ENCODE measurements around the gene KASH5. TPM values are rescaled to one million over a fixed set of nuclear protein-coding genes. Genes with fewer than 3 reads are reported as not detected.

Gene KASH5, protein sequence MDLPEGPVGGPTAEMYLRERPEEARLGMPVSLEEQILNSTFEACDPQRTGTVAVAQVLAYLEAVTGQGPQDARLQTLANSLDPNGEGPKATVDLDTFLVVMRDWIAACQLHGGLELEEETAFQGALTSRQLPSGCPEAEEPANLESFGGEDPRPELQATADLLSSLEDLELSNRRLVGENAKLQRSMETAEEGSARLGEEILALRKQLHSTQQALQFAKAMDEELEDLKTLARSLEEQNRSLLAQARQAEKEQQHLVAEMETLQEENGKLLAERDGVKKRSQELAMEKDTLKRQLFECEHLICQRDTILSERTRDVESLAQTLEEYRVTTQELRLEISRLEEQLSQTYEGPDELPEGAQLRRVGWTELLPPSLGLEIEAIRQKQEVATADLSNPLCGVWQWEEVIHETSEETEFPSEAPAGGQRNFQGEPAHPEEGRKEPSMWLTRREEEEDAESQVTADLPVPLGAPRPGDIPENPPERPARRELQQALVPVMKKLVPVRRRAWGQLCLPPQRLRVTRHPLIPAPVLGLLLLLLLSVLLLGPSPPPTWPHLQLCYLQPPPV
- not detected in 2 replicates for total RNA-seq (2014; rRNA removed; shearing (Covaris generic))

DNA sequence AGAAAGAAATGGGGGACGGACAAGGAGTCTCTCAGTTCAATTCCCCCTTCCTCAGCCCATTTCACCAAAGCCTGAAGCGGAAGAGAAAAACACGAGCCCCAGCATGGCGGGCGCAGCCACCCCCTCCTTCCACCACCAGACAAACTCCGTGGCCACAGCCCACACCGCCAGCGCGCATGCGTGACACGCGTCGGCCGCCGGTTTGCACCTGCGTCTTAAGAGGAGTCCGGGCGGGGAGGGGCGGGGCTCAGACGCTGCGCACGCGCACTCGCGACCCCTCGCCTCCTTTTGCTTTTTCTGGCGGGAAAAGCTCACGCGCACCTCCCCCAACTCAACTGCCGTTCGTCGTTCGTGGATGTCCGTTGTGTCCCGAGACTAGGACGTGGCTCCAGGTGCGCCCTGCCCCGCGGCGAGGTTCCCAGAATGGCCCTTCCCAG, at the start of gene KASH5:
TSS of gene KASH5 (plus strand) at position 314 of the 437 bp plus-strand sequence. CDS start 2,635 bp downstream, outside the sequence.
- DNase-seq (ENCODE audit: low read depth), result no peak

DNA sequence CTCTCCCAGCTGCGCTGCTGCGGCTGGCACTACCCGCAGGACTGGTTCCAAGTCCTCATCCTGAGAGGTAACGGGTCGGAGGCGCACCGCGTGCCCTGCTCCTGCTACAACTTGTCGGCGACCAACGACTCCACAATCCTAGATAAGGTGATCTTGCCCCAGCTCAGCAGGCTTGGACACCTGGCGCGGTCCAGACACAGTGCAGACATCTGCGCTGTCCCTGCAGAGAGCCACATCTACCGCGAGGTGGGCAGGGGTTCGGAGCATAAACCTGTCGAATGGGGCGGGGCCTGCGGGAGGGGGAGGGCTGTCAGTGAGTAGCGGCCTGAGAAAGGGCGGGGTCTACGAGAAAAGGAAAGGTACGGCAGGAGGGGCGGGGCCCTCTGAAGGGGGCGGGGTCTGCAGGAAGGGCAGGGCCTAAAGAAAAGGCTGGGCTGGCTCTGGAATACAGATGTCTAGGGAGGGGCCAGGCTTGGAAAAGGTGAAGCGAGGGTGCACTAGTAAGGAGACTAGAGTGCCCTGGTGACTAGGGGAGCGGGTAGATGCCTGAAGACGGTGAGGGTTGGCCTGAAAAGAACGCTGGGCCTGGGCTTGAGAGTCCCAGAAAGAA, 49.3 kb upstream of the KASH5 start:
- DNase-seq (ENCODE audit: low read depth), result no peak

- DNase-seq (ENCODE audit: low read depth), result peak; percentile 75
Measured at GRCh38 chr19:49339301-49340068, 48.6 kb upstream of the KASH5 start.

DNA sequence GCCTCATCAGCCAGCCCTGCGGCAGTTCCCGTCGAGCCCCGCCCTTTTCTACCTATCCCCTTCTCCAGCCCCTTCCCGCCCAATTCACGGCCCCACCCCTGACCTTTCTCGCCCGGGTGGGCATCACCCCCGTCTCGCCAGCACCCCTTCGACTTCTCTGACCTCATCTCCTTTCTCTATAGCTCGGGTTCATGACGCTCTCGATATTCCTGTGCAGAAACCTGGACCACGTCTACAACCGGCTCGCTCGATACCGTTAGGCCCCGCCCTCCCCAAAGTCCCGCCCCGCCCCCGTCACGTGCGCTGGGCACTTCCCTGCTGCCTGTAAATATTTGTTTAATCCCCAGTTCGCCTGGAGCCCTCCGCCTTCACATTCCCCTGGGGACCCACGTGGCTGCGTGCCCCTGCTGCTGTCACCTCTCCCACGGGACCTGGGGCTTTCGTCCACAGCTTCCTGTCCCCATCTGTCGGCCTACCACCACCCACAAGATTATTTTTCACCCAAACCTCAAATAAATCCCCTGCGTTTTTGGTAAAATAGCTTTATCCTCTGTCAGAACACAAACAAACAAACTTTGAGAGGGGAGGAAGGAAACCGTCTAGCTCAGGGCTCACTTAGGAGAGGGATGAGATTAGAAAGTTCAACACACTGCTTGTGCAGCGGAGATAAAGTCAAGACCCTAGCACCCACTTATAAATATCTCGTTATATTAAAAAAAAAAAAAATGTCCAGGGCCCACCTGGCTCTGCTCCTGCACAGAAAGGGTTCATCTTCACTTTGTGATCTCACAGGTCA, 47.8 kb upstream of the KASH5 start:
- DNase-seq (ENCODE audit: low read depth), result peak; percentile 12

GRCh38 chr19:49340865-49341718, 47.0 kb upstream of the KASH5 start:
- DNase-seq (ENCODE audit: low read depth), result no peak

- DNase-seq (ENCODE audit: low read depth), result no peak
Measured at GRCh38 chr19:49342291-49342721, 45.7 kb upstream of the KASH5 start.

DNA sequence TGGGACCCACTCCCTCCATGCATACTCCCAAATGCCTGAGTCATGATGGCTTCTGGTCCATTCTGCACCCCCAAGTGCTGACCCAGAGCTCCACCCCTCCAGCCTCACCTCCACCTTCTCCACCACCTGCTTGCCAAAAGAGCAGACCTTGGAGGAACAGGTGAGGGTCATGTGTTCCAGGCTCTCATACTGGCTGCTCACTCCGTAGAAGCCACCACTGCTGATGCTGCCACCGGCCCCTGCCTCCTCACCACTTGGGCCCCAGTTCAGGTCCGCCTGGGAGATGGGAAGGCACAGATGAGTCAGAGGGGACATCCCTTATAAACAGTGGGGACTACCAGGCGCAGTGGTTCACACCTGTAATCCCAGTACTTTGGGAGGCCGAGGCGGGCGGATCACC, 44.9 kb upstream of the KASH5 start:
- DNase-seq (ENCODE audit: low read depth), result no peak

DNA sequence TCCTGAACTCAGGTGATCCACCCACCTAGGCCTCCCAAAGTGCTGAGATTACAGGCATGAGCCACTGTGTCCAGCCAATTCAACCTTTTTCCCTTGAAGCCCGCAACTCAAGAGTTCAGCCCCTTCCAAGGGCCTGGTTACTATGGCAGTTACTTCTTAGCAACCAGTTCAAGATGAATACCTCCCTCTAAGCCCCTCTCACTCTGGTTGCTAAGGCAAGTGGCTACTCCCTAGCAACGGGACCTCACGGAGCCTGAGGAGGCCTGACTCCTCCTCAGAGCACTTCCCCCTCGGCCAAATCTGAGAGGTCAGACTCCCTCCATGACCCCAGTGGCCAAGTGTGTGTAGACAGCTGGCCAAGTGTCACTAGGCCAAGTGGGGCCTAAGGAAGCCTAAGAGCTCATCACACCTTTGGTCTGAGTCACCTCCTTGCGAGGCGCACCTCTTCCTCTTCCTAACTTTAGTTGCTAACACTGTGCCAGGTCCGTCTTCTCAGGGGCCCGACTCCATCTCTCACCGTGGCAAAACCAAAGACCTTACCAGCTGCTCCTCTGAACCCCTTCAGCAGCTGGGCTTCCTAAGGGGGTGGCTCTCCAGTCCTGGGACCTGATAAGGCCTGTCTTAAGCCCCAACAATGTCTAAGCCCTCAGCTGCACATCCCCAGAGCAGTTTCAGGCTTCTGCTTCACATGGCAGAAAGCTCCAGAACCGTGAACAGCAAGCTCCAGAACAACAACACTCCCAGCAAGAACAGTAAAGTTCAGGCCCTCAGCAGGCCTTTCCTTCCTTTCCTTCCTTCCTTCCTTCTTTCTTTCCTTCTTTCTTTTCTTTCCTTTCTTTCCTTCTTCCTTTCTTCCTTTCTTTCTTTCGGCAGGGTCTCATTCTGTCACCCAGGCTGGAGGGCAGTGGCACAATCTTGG, 43.3 kb upstream of the KASH5 start:
- no peak for DNase-seq (ENCODE audit: low read depth)

GRCh38 chr19:49347191-49347590, 40.9 kb upstream of the KASH5 start:
- no peak for DNase-seq (ENCODE audit: low read depth)

DNA sequence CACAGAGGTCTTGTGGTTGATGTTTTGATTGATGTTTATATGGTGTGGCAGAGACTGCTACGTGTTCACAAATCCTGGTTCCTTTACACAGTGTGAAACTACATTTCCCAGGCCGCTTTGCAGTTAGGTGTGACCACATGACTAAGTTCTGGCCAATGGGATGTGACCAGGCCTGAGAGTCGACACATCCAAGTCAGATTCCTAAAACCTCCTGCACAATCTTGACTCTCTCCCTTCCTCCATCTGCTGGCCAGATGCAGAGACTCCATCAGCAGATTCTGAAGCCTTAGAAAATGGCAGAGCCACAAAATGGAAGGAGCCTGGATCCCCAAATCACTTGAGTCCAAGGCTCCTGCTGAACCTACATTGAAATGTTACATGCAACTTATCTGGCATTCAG, 40.2 kb upstream of the KASH5 start:
- peak; percentile 48 for DNase-seq (ENCODE audit: low read depth)

GRCh38 chr19:49348305-49349189, 39.5 kb upstream of the KASH5 start:
- DNase-seq (ENCODE audit: low read depth), result no peak

DNA sequence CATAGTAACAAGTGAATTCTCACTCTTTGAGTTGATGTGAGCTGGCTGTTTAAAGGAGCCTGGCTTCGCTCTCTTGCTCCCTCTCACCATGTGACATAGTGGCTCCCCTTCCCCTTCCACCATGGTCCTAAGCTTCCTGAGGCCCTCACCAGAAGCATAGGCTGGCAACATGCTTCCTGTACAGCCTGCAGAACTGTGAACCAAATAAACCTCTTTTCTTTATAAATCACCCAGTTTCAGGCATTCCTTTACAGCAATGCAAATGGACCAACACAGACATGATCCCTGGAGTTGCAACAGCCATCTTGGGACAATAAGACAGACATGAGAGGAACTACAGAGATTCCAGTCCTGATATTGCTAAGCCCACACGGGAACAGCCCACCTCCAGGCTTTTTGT, 38.5 kb upstream of the KASH5 start:
- DNase-seq (ENCODE audit: low read depth), result no peak

DNA sequence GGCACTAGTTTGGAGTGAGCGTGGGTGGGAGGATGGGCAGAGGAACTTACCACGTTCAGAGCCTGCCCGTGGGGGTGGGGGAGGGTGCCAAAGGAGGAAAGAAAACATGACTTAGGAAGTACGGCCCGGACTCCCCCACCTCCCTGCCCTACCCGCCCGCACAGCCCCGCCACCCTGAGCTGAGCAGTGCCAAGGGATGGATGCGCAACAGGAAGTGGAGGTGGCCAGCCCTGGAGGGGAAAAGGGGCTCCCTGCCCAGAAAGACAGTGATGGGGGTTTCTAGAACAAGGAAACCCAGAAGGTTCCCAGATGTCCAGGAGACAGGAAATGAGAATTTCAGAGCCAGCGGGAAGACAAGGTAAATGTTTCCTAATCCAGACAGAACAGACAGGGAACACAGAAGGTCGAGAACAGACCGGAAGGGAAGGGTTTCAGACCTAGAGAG, 32.1 kb upstream of the KASH5 start:
- DNase-seq (ENCODE audit: low read depth), result no peak

GRCh38 chr19:49356382-49356781, 31.7 kb upstream of the KASH5 start:
- DNase-seq (ENCODE audit: low read depth), result no peak

- DNase-seq (ENCODE audit: low read depth), result no peak
Measured at GRCh38 chr19:49357186-49357585, 30.9 kb upstream of the KASH5 start.

DNA sequence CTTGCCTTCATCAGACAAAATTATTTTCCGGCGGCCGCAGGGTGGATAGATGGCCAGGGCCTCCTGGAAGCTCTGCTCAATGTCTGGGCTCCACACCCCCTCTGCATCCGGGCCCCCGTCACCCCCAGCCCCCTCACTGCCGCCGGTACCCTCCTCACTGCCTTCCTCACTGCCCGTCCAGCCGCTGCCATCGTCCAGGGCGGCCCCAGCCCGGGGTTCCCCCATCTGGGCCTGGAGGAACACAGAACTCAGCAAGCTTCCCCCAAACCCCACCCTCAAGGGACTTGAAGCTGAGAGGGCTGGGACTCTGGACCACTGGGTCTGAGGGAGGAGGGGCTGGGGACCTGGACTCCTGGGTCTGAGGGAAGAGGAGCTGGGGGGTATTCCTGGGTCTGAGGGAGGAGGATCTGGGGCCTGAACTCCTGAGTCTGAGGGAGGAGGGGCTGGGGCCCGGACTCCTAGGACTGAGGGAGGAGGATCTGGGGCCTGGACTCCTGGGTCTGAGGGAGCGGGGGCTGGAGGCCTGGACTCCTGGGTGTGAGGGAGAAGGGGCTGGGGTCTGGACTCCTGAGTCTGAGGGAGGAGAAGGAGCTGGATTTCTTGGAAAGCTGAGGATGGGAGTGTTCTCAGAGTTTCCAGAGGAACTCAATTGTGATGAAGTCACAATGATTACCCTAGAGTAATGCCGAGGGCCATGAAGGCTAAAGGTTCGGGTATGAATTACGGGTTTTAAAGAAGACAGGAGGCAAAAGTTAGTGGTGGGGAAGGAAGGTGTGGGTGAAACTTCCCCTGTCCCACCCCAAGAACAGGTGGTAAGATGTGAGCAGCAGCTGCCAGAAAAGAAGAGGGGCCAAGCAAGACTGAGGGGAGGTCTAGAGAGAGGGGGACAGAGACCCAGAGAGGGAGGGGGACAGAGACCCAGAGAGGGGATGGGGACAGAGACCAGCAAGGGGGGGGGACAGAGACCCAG, 27.9 kb upstream of the KASH5 start:
- no peak for DNase-seq (ENCODE audit: low read depth)

All from M059J (cell line).